Left lung (tissue), 10 donors: ENCODE measurements around the gene GPR141. TPM values are rescaled to one million over a fixed set of nuclear protein-coding genes. Genes with fewer than 3 reads are reported as not detected.

Source experiments
- ATAC-seq: fragments of 200-7000 bp; cut with Tn5 transposase; one replicate; pipeline ENCODE4 v1.9.1; 2020; ENCODE audit warnings: moderate library complexity
- DNase-seq, 4 donors: peaks; one replicate each; pipeline ENCODE4 v3.0.0-alpha.2; 2013 to 2020
- H3K27ac ChIP-seq, 2 donors: fragments of 200-600 bp; sonication (generic) in 1 of 2; one replicate each; pipeline versions ENCODE4 v1.5.0 to v1.8.0; 2020 to 2021
- H3K27me3 ChIP-seq, 2 donors: fragments of 200-600 bp; sonication (generic) in 1 of 2; one replicate each; pipeline versions ENCODE4 v1.5.0 to v1.8.0; 2020 to 2021
- H3K36me3 ChIP-seq, 2 donors: fragments of 200-600 bp; sonication (generic) in 1 of 2; one replicate each; pipeline versions ENCODE4 v1.5.0 to v1.8.0; 2020 to 2021
- H3K4me1 ChIP-seq, 2 donors: fragments of 200-600 bp; one replicate each; pipeline ENCODE4 v1.8.0; 2021
- H3K4me3 ChIP-seq, 2 donors: fragments of 200-600 bp; sonication (generic) in 1 of 2; one replicate each; pipeline versions ENCODE4 v1.5.0 to v1.8.0; 2020 to 2021; ENCODE audit warnings: mild to moderate bottlenecking in 1 of 2
- H3K9me3 ChIP-seq, 2 donors: fragments of 200-600 bp; sonication (generic) in 1 of 2; one replicate each; pipeline versions ENCODE4 v1.5.0 to v1.8.0; 2020 to 2021
- CTCF ChIP-seq, 2 donors: fragments of 200-600 bp; sonication (generic) in 1 of 2; IDR thresholded peaks; one replicate each; pipeline versions ENCODE4 v1.5.0 to v1.8.0; 2021; ENCODE audit warnings: antibody characterized with exemption in 2 of 2
- intact Hi-C, 2 donors: fragments of 100-400 bp; cut with DNase I; formaldehyde crosslinking; loops; one replicate each; pipeline versions ENCODE4 v1.11.2 to v1.14.2; 2022
- polyA plus RNA-seq, 6 donors: library from polyadenylated mRNA; unstranded; fragments of 120-200 nt; gene quantifications; one replicate each; pipeline ENCODE4 v1.2.1, GENCODE V29; 2013; ENCODE audit not compliant: insufficient read length in 6 of 6
- total RNA-seq, 2 donors: library from RNA; stranded (reverse); fragmentation: NEBNext Ultra II Directional; extraction: Animal tissue kit (Norgen Biotek cat#: 25700); gene quantifications; one replicate each; pipeline ENCODE4 v1.2.1, GENCODE V29; 2021
- donor health status: DM: no; HTN: yes; CAD: no.
- donor health status: DM: no; HTN: no; CAD: no.

Gene GPR141
- total and polyA plus RNA-seq, 8 donors, result 0.74 to 8.6 (median 1.3) TPM

GRCh38 chr7:37757563-37757962, 74.0 kb downstream of the GPR141 start:
- Histone ChIP-seq H3K27me3 (no peaks in the 10 kb centered on the region), H3K27ac (peak overlapping the region in 1 of 2 donors; percentile 60), H3K4me3 (no peak overlapping the region), H3K9me3 (no peaks in the 10 kb centered on the region), H3K4me1 (peaks cover 0 to 14% of the 10 kb centered on the region in 2 donors), H3K36me3 (no peaks in the 10 kb centered on the region)
- ATAC-seq (no peak), DNase-seq (no peak)
- intact Hi-C loops, result no loop called here
- TF ChIP-seq CTCF (IDR thresholded peaks at IDR 0.05), result no peak

- intact Hi-C loops, result no loop called here
- ATAC-seq, result no peak
- no peaks in the 10 kb centered on the region for H3K36me3 ChIP-seq
- no peaks in the 10 kb centered on the region for H3K27me3 ChIP-seq
- no peak for TF ChIP-seq CTCF (IDR thresholded peaks at IDR 0.05)
- no peaks in the 10 kb centered on the region for H3K9me3 ChIP-seq
- H3K4me1 ChIP-seq, result peaks cover 0 to 14% of the 10 kb centered on the region in 2 donors
- no peak overlapping the region for H3K27ac ChIP-seq
- DNase-seq, result no peak
- H3K4me3 ChIP-seq, result no peak overlapping the region
These were observed 75.0 kb downstream of the GPR141 start for GRCh38 chr7:37758501-37759045.

GRCh38 chr7:37759526-37759925, 76.0 kb downstream of the GPR141 start:
- no peaks in the 10 kb centered on the region for H3K9me3 ChIP-seq
- H3K27me3 ChIP-seq, result no peaks in the 10 kb centered on the region
- DNase-seq (peak in 1 of 4 donors; percentile 24), ATAC-seq (no peak)
- TF ChIP-seq CTCF (IDR thresholded peaks at IDR 0.05), result no peak
- H3K27ac ChIP-seq, result no peak overlapping the region
- no peaks in the 10 kb centered on the region for H3K36me3 ChIP-seq
- H3K4me3 ChIP-seq, result no peak overlapping the region
- intact Hi-C loops, result no loop called here
- H3K4me1 ChIP-seq, result peaks cover 0 to 14% of the 10 kb centered on the region in 2 donors

GRCh38 chr7:37765421-37765829, 81.9 kb downstream of the GPR141 start:
- Histone ChIP-seq H3K9me3 (no peaks in the 10 kb centered on the region), H3K4me3 (no peak overlapping the region), H3K36me3 (no peaks in the 10 kb centered on the region), H3K4me1 (peaks cover 0 to 20% of the 10 kb centered on the region in 2 donors), H3K27me3 (no peaks in the 10 kb centered on the region), H3K27ac (peak overlapping the region in 1 of 2 donors; percentile 84)
- DNase-seq (no peak), ATAC-seq (no peak)
- TF ChIP-seq CTCF (IDR thresholded peaks at IDR 0.05), result no peak
- intact Hi-C loops, result no loop called here

GRCh38 chr7:37765872-37766525, 82.4 kb downstream of the GPR141 start:
- intact Hi-C loops, result no loop called here
- Histone ChIP-seq H3K9me3 (no peaks in the 10 kb centered on the region), H3K27me3 (no peaks in the 10 kb centered on the region), H3K4me3 (peak overlapping the region in 1 of 2 donors; percentile 11), H3K36me3 (no peaks in the 10 kb centered on the region), H3K4me1 (peaks cover 0 to 20% of the 10 kb centered on the region in 2 donors), H3K27ac (peak overlapping the region; percentile 23 to 84)
- ATAC-seq, result peak; percentile 69
- TF ChIP-seq CTCF (IDR thresholded peaks at IDR 0.05), result no peak
- DNase-seq, result peak in 1 of 4 donors; percentile 47
